Measurements from ENCODE around the gene ZNF532. TPM values are rescaled to one million over a fixed set of nuclear protein-coding genes. Genes with fewer than 3 reads are reported as not detected.

The ZNF532 gene
- total and polyA plus RNA-seq, 2 donors (not counting 3 experiments of a cell fraction or from before 2014, with no cell fraction given), result 42.3 to 70.1 TPM

GRCh38 chr18:59021500-59021899 is 156.8 kb downstream of the ZNF532 start:
- no peak overlapping the region for H3K4me2 ChIP-seq (ENCODE audit: insufficient read depth, low read length)
- no peaks in the 10 kb centered on the region for H3K36me3 ChIP-seq (ENCODE audit: control insufficient read depth in 2 of 2, extremely low read depth in 1 of 2, insufficient read depth in 2 of 2, low read length in 2 of 2)
- ChIA-PET POLR2A (no interaction called here), CTCF (interaction anchor here (0.8 to 1.4 kb wide), 4 partner anchors 8 to 14 kb away, joined by 3 to 4 read pairs (median 4); no protein-coding TSS in a partner anchor)
- H3K27ac ChIP-seq (ENCODE audit: insufficient read depth, low read depth, low read length), result no peak overlapping the region
- no peak for FAIRE-seq
- H2AFZ ChIP-seq (ENCODE audit: low read depth, low read length), result no peak overlapping the region
- BruUV-seq (replicated peaks), result no TSS peak
- intact Hi-C loops (cut with micrococcal nuclease), result no loop called here
- H4K20me1 ChIP-seq (replicated peaks; ENCODE audit: control insufficient read depth, extremely low read depth, insufficient read depth, low read length), result no peaks in the 10 kb centered on the region
- no peak for DNase-seq (ENCODE audit: low read depth, low spot score)
- H3K9me3 ChIP-seq (replicated peaks; ENCODE audit: control insufficient read depth, insufficient read depth, low read length), result no peaks in the 10 kb centered on the region
- H3K4me1 ChIP-seq (ENCODE audit: control insufficient read depth, extremely low read depth, insufficient read depth, low read length), result no peaks in the 10 kb centered on the region
- H3K27me3 ChIP-seq (ENCODE audit: control insufficient read depth in 2 of 2, insufficient read depth in 2 of 2, low read length in 2 of 2), result peaks cover 2 to 4% of the 10 kb centered on the region in 2 experiments
- H3K9ac ChIP-seq (replicated peaks; ENCODE audit: extremely low read depth, insufficient read depth, low read length), result no peak overlapping the region
- H3K9me1 ChIP-seq (replicated peaks; ENCODE audit: control insufficient read depth, extremely low read depth, insufficient read depth, low read length), result no peaks in the 10 kb centered on the region
- no peaks in the 10 kb centered on the region for H3K79me2 ChIP-seq (ENCODE audit: control insufficient read depth, insufficient read depth, low read length)
- TF ChIP-seq FOS (IDR thresholded peaks at IDR 0.05; ENCODE audit: borderline replicate concordance, insufficient read depth, low read length) (no peak), POLR2A (IDR thresholded peaks at IDR 0.05; ENCODE audit: low read depth, low read length) (no peak), EZH2 (IDR thresholded peaks at IDR 0.05; ENCODE audit: borderline replicate concordance, low read depth, low read length, severe bottlenecking) (no peak), GATA2 (IDR thresholded peaks at IDR 0.05; ENCODE audit: insufficient read depth, insufficient read length, low read depth, low read length) (no peak), MYC (IDR thresholded peaks at IDR 0.05; ENCODE audit: low read depth, low read length) (no peak), JUN (IDR thresholded peaks at IDR 0.05; ENCODE audit: borderline replicate concordance, insufficient read depth, insufficient read length, low read depth) (no peak), POLR2AphosphoS5 (IDR thresholded peaks at IDR 0.05; ENCODE audit: insufficient read depth, low read depth, low read length) (no peak), CTCF (IDR thresholded peaks at IDR 0.05; ENCODE audit: extremely low read depth in 1 of 2, insufficient read depth in 1 of 2, low read depth in 1 of 2, low read length in 2 of 2) (no peak), MAX (IDR thresholded peaks at IDR 0.05; ENCODE audit: insufficient read depth, insufficient read length) (no peak)
- dilution Hi-C loops (cut with MboI; ENCODE audit: extremely low pct_ligation_motif_present, low sequenced_read_pairs), result no loop called here
- H3K4me3 ChIP-seq (replicated peaks in 1 of 3; ENCODE audit: insufficient read depth in 1 of 3, low read depth in 1 of 3, low read length in 3 of 3), result no peak overlapping the region
